Measurements from ENCODE around the gene FAAP100.

- no peak for TF ChIP-seq CTCF (IDR thresholded peaks at IDR 0.05)
- no peak for TF ChIP-seq POLR2A (IDR thresholded peaks at IDR 0.05)
These were observed 11.5 kb downstream of the FAAP100 start for GRCh38 chr17:81540676-81541027.

Data from right lobe of liver (tissue), 4 donors.